ENCODE measurements around the gene GTF2F2.

DNA sequence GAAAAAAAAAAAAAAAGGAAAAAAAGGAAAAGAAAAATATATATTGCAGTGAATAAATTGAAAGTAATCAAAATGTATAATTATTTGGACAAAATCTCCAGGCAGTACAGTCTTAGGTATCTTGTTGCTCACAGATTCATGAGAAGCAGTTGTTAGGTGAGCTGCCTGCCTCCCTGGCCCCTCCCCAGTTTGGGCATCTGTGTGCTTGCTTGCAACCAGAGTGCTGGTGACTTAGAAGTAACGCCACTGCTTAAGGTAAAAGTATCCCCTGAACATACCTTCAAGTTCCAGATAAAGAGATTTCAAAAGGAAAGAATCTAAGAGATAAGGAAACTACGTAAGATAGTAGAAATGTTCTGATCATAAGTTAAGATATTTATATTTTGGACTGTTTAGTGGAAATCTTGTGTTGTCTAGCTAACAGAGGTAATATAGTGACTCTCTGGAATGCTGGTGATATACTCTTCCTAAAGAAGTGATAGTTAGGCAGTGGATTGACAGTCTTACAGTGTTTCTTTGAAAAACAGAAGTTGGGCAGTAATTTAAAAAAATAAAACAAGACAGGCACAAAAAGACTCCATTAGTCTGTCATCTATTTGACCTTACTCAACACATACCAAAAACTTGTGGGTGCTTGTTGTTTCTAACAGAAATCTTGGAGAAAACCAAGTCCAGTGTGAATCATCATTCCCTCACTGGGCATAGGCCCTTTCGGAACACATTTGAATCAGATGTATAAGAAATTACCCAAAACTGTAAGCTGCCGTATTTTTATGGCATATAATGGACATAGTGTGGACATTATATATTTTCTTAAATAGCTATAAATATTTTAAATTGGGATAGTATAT is 118.9 kb downstream of the GTF2F2 start:
- TF ChIP-seq, protein P1, sequence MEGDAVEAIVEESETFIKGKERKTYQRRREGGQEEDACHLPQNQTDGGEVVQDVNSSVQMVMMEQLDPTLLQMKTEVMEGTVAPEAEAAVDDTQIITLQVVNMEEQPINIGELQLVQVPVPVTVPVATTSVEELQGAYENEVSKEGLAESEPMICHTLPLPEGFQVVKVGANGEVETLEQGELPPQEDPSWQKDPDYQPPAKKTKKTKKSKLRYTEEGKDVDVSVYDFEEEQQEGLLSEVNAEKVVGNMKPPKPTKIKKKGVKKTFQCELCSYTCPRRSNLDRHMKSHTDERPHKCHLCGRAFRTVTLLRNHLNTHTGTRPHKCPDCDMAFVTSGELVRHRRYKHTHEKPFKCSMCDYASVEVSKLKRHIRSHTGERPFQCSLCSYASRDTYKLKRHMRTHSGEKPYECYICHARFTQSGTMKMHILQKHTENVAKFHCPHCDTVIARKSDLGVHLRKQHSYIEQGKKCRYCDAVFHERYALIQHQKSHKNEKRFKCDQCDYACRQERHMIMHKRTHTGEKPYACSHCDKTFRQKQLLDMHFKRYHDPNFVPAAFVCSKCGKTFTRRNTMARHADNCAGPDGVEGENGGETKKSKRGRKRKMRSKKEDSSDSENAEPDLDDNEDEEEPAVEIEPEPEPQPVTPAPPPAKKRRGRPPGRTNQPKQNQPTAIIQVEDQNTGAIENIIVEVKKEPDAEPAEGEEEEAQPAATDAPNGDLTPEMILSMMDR (optimal IDR thresholded peaks at IDR 0.05 in 1 of 3, IDR thresholded peaks at IDR 0.05 in 1 of 3, conservative IDR thresholded peaks at IDR 0.05 in 1 of 3; ENCODE audit: extremely low read depth in 1 of 3, insufficient read depth in 2 of 3, low read length in 3 of 3): no peak
- TF ChIP-seq EZH2 (IDR thresholded peaks at IDR 0.05; ENCODE audit: low read length): no peak
